A673 (cell line): ENCODE measurements around the gene ARHGAP24.

Experiments used
- EZH2 ChIP-seq: fragments of 200-600 bp; sonication (generic); IDR thresholded peaks from 2 replicates; pipeline ENCODE4 v1.6.1; 2017; ENCODE audit warnings: borderline replicate concordance, low read depth, mild to moderate bottlenecking, mixed read lengths, antibody characterized with exemption, low read length; ENCODE audit not compliant: poor library complexity, severe bottlenecking
- TF ChIP-seq, protein P1 (sequence below): fragments of 300-800, 200-600 bp; sonication (generic); conservative IDR thresholded peaks from 2 replicates; pipeline ENCODE4 v1.5.1; 2017; ENCODE audit warnings: low read depth, mild to moderate bottlenecking, antibody characterized with exemption, low read length, moderate library complexity, mixed read lengths

DNA sequence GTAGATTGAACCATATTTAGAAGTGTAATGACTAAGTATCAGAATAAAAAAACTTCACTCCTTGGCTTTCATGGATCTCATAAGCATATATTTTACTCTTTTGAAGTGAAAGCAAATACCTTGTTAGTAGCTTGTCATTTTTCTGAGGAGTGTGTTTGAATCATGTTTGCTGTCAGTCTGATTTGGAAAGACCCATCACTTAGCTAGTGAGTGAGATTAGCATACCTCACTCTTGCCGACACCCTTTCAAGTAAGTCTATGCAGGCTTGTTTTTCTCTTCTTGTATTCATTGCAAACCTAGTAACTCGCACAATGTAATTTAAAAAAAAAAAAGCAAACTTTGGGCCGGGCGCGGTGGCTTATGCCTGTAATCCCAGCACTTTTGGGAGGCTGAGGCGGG, 360.0 kb downstream of the ARHGAP24 start:
- TF ChIP-seq, protein P1, sequence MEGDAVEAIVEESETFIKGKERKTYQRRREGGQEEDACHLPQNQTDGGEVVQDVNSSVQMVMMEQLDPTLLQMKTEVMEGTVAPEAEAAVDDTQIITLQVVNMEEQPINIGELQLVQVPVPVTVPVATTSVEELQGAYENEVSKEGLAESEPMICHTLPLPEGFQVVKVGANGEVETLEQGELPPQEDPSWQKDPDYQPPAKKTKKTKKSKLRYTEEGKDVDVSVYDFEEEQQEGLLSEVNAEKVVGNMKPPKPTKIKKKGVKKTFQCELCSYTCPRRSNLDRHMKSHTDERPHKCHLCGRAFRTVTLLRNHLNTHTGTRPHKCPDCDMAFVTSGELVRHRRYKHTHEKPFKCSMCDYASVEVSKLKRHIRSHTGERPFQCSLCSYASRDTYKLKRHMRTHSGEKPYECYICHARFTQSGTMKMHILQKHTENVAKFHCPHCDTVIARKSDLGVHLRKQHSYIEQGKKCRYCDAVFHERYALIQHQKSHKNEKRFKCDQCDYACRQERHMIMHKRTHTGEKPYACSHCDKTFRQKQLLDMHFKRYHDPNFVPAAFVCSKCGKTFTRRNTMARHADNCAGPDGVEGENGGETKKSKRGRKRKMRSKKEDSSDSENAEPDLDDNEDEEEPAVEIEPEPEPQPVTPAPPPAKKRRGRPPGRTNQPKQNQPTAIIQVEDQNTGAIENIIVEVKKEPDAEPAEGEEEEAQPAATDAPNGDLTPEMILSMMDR = no peak
- TF ChIP-seq EZH2 = no peak
